Measurements from ENCODE around the gene ZSCAN1.
A peak's percentile ranks its signal among the peaks of the same experiment; 100 is the strongest.

The ZSCAN1 gene, protein sequence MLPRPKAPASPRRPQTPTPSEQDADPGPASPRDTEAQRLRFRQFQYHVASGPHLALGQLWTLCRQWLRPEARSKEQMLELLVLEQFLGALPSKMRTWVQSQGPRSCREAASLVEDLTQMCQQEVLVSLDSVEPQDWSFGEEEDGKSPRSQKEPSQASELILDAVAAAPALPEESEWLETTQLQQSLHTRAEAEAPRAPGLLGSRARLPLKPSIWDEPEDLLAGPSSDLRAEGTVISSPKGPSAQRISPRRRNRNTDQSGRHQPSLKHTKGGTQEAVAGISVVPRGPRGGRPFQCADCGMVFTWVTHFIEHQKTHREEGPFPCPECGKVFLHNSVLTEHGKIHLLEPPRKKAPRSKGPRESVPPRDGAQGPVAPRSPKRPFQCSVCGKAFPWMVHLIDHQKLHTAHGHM

DNA sequence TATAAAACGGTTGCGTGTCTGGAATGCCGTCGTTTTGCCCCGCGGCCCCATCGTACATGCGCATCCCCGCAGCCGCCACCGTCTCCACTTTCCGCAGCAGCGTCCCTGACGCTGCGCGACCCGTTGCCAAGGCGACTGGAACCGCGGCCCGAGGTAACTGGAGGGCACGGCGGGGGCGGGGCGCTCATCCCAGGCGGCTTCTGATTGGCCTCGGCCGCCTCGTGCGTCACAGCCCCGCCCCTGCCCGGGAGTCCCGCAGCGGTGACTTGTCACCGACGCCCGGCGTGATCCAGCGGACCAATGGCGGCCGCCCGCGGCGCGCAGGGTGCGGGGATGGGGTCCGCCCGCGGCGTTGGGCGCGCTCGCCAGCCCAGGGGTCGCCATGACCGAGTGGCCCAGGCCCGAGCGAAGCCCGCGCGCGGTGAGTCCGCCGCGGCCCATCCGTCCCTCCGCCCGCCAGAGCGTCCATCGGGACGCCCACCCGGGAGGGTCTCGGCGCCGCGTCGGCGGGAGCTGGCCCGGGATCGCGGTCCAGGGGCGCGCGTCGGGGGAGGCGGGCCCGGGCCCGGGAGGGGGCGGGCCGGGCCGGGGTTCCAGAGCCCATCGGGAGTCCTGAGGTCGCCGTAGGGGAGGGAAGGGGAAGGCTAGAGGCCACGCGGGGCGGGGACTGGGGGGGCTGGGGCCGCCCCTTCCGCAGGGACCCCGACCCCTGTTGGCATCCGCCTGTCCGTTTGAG is at the start of gene ZSCAN1:
Gene ZSCAN1 (plus strand): TSS at position 285 of the 736 bp plus-strand sequence. CDS start 3,812 bp downstream, outside the sequence.
- ChIA-PET POLR2A (no interaction called here), CTCF (no interaction called here)
- DNase-seq (ENCODE audit: extremely low spot score), result no peak
- no peak for TF ChIP-seq SUZ12 (IDR thresholded peaks at IDR 0.05)
- no peak for TF ChIP-seq ZNF384 (IDR thresholded peaks at IDR 0.05)
- no peak for TF ChIP-seq L3MBTL2 (conservative IDR thresholded peaks at IDR 0.05)
- TF ChIP-seq BHLHE40 (IDR thresholded peaks at IDR 0.05; ENCODE audit: borderline replicate concordance), result no peak
- TF ChIP-seq FOXM1 (IDR thresholded peaks at IDR 0.05; ENCODE audit: borderline replicate concordance), result no peak
- TF ChIP-seq CTBP1 (IDR thresholded peaks at IDR 0.05; ENCODE audit: borderline replicate concordance), result no peak
- TF ChIP-seq ELF4 (IDR thresholded peaks at IDR 0.05), result no peak
- TF ChIP-seq NFRKB (IDR thresholded peaks at IDR 0.05), result no peak
- no peak for TF ChIP-seq SP1 (IDR thresholded peaks at IDR 0.05)
- no peak for TF ChIP-seq LEF1 (IDR thresholded peaks at IDR 0.05; ENCODE audit: borderline replicate concordance)
- no peak for TF ChIP-seq HDGF (IDR thresholded peaks at IDR 0.05; ENCODE audit: borderline replicate concordance)
- no peak for TF ChIP-seq FOXA1 (IDR thresholded peaks at IDR 0.05)
- TF ChIP-seq ARNT (IDR thresholded peaks at IDR 0.05), result no peak
- no peak for TF ChIP-seq TARDBP (IDR thresholded peaks at IDR 0.05)
- TF ChIP-seq, protein P1, sequence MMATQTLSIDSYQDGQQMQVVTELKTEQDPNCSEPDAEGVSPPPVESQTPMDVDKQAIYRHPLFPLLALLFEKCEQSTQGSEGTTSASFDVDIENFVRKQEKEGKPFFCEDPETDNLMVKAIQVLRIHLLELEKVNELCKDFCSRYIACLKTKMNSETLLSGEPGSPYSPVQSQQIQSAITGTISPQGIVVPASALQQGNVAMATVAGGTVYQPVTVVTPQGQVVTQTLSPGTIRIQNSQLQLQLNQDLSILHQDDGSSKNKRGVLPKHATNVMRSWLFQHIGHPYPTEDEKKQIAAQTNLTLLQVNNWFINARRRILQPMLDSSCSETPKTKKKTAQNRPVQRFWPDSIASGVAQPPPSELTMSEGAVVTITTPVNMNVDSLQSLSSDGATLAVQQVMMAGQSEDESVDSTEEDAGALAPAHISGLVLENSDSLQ (IDR thresholded peaks at IDR 0.05), result no peak
- TF ChIP-seq FOXK2 (IDR thresholded peaks at IDR 0.05), result no peak

DNA sequence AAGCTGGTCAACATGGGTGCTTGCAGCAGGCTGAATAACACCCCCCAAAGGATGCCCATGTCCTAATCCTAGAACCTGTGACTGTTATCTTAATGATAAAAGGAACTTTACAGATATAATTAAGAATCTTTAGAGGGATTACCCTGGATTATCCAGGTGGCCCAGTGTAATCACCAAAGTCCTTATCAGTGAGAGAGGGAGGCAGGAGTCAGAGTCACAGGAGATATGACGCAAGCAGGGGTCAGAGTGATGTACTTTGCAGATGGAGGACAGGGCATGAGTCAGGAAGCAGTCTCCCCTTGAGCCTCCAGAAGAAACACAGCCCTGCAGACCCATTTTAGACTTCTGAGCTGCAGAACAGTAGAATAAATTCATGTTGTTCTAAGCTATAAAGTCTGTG is 41.0 kb upstream of the ZSCAN1 start:
- POLR2A ChIA-PET, result no interaction called here
- no peak for TF ChIP-seq HDGF (IDR thresholded peaks at IDR 0.05; ENCODE audit: borderline replicate concordance)
- CTCF ChIA-PET, result no interaction called here
- no peak for DNase-seq (ENCODE audit: extremely low spot score)

DNA sequence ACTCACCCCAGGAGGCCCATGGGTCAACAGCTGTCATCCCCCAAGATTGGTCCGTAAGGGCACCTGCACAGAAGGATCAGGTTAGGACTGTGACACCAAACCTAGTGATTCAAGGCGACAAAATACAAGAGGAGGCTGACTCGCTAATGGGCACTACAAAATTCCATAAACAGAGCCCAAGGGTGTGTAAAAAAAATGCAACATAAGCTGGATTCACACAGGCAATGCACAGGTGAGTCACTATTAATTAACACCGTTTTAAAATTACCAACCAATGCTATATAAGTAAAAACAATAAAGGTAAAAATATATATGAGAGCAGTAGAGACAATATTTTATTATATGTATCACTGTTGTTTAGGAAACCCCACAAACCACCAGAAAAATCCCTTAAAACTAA is 33.1 kb upstream of the ZSCAN1 start:
- no peak for DNase-seq (ENCODE audit: extremely low spot score)
- TF ChIP-seq TARDBP (IDR thresholded peaks at IDR 0.05) (no peak), ZNF384 (IDR thresholded peaks at IDR 0.05) (no peak), FOXK2 (IDR thresholded peaks at IDR 0.05) (no peak), ARNT (IDR thresholded peaks at IDR 0.05) (no peak), SP1 (IDR thresholded peaks at IDR 0.05) (no peak), FOXA1 (IDR thresholded peaks at IDR 0.05) (no peak)
- CTCF ChIA-PET, result no interaction called here
- POLR2A ChIA-PET, result no interaction called here

DNA sequence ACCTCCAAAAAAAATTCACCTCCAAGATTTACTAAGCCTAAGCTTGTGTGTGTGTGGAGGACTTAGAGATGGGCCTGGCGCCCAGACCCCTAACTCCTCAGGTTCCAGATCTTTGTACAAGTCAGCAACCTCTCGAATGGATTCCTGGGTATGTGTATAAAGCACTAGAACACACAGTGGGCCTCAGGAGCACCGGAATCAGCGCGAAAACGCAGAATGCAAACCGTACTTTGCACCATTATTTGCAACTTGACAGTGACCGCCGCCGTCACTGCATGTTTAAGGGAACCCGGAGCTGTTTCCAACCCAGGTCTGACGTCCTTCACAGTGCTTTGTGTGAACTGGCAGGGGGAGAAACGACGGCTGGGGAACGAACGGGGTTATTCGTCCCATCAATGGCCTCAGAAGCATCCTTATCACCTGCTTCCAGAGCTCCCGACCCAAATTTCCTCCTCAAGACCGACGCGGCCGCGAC is 31.9 kb upstream of the ZSCAN1 start:
- no peak for DNase-seq (ENCODE audit: extremely low spot score)
- no peak for TF ChIP-seq BHLHE40 (IDR thresholded peaks at IDR 0.05; ENCODE audit: borderline replicate concordance)
- POLR2A ChIA-PET, result interaction anchor here (0.9 to 1.3 kb wide), 5 partner anchors 8 to 369 kb away, joined by 3 to 4 read pairs (median 3); partner anchors contain the start of genes ZNF211 and ZNF274
- CTCF ChIA-PET, result no interaction called here

DNA sequence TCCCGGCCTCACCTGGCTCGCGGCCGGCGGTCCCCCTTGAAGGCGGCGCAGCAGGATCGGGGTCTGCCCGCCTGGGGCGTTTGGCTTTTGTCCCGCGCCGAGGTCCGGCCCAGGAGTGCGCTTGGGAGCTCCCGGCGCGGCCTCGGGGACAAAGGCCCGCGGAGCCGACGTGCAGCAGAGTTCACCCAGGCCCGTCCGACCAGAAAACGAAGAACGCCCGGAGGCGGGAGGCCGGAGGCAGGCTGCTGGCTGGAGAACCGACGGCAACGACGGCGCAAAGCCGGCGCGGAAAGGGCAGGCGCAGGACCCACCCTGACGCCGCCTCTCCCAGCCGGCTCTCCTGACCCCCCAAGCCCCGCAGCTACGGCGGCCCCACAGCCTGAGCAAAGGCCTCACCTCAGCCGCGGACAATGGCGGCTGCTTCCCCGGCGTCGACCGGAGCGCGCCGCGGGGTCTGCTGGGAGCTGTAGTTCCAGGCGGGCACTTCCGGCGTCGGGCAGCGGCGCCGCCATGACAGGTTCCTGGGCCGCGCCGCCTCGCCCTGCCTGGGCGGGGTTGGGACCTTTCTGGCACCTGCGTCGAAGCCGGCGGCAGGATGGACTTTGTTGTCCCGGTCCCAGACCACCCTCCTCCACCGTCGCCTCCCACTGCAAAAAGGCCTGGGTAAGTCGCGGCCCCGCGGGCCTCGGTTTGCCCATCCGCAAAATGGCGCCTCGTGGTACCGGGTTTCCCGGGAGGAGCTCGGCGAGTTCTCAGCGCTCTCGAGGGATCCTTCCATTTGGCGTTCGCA is 31.2 kb upstream of the ZSCAN1 start, which contains the start of gene ZNF606:
Gene ZNF606 (minus strand): TSS at position 437 of the 790 bp plus-strand sequence. CDS start 1,501 bp downstream, outside the sequence.
- DNase-seq (ENCODE audit: extremely low spot score), result peak; percentile 88

DNA sequence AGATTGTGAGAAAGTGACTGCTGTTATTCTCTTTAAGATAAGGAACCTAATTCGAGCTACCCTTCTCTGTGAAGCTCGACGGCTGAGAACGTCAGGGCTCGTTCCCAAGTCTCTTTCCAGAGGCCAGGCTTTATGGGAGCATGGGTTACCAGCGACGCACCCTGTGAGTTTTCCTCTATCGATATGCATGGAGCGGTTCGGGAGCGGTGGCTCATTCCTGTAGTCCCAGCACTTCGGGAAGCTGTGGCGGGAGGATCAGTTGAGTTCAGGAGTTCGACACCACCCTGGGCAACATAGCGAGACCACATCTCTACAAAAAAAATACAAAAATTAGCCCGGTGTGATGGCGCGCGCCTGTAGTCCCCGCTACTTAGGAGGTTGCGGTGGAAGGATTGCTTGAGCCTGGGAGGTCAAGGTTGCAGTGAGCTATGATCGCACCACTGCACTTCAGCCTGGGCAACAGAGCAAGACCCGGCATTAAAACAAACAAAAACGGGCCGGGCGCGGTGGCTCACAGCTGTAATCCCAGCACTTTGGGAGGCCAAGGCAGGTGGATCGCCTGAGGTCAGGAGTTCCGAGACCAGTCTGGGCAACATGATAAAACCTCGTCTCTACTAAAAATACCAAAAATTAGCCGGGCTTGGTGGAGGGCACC is 30.5 kb upstream of the ZSCAN1 start:
- POLR2A ChIA-PET, result interaction anchor here (0.9 to 1.3 kb wide), 3 partner anchors 21 to 370 kb away, joined by 3 to 4 read pairs (median 3); partner anchors contain the start of genes ZNF211 and ZNF551
- CTCF ChIA-PET, result no interaction called here

More for the DNA sequence above, 31.2 kb upstream of the ZSCAN1 start, which contains the start of gene ZNF606:
- POLR2A ChIA-PET, result interaction anchor here (0.9 to 1.3 kb wide), 6 partner anchors 8 to 370 kb away, joined by 3 to 4 read pairs (median 3); partner anchors contain the start of genes ZNF211, ZNF274 and ZNF551
- CTCF ChIA-PET, result no interaction called here
- TF ChIP-seq ELF4 (IDR thresholded peaks at IDR 0.05), result peak; percentile 36; the same call in 1 of the 2 replicates
- TF ChIP-seq SP1 (IDR thresholded peaks at IDR 0.05), result no peak
- TF ChIP-seq, protein P1 (IDR thresholded peaks at IDR 0.05), result no peak
- TF ChIP-seq L3MBTL2 (conservative IDR thresholded peaks at IDR 0.05), result peak; percentile 82

More for the DNA sequence above, 30.5 kb upstream of the ZSCAN1 start:
- DNase-seq (ENCODE audit: extremely low spot score), result no peak
- TF ChIP-seq FOXA1 (IDR thresholded peaks at IDR 0.05) (no peak), ZNF384 (IDR thresholded peaks at IDR 0.05) (no peak), FOXK2 (IDR thresholded peaks at IDR 0.05) (no peak), LEF1 (IDR thresholded peaks at IDR 0.05; ENCODE audit: borderline replicate concordance) (no peak), BHLHE40 (IDR thresholded peaks at IDR 0.05; ENCODE audit: borderline replicate concordance) (no peak), TARDBP (IDR thresholded peaks at IDR 0.05) (no peak), L3MBTL2 (conservative IDR thresholded peaks at IDR 0.05) (no peak), FOXM1 (IDR thresholded peaks at IDR 0.05; ENCODE audit: borderline replicate concordance) (no peak), SP1 (IDR thresholded peaks at IDR 0.05) (no peak), ARNT (IDR thresholded peaks at IDR 0.05) (no peak), ELF4 (IDR thresholded peaks at IDR 0.05) (no peak), NFRKB (IDR thresholded peaks at IDR 0.05) (no peak), HDGF (IDR thresholded peaks at IDR 0.05; ENCODE audit: borderline replicate concordance) (no peak), CTBP1 (IDR thresholded peaks at IDR 0.05; ENCODE audit: borderline replicate concordance) (no peak), SUZ12 (IDR thresholded peaks at IDR 0.05) (no peak)
- TF ChIP-seq, protein P1 (IDR thresholded peaks at IDR 0.05), result no peak
